Measurements from ENCODE around the gene CRTC3.

- TF ChIP-seq CTCF (conservative IDR thresholded peaks at IDR 0.05; ENCODE audit: low read length) (no peak), EZH2phosphoT487 (IDR thresholded peaks at IDR 0.05; ENCODE audit: borderline replicate concordance, low read depth, low read length) (no peak)
These were observed 732 bp upstream of the CRTC3 start for GRCh38 chr15:90529011-90529370.

Measured in OCI-LY7 (cell line).